C4-2B (cell line): ENCODE results near the gene TPBG.

Source experiments
- ZFX ChIP-seq: fragments of 450-650 bp; IDR thresholded peaks from 2 replicates; pipeline ENCODE4 v1.6.1; 2017
- TF ChIP-seq, protein P1 (sequence below): fragments of 450-650 bp; conservative IDR thresholded peaks from 2 replicates; pipeline ENCODE4 v1.5.1; 2017; ENCODE audit warnings: mild to moderate bottlenecking

DNA sequence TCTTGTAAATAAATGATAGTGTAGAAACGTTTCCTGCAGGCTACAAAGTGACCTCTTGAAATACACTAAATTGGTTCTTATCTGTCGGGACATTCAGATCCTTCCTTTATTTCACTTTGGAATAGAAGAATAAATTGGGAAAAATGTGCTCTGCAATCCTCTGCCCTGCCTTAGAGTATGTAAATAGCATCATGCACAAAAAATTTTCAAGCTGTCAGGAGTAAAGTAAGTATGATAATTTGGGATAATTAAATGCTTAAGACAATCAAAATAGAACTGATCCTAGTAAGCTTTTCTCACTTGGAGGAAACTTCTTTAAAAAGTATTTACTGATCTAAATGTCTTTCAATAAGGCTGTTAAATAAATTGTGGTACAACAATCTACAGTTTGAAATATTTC is 3.1 kb upstream of the TPBG start:
- TF ChIP-seq, protein P1, sequence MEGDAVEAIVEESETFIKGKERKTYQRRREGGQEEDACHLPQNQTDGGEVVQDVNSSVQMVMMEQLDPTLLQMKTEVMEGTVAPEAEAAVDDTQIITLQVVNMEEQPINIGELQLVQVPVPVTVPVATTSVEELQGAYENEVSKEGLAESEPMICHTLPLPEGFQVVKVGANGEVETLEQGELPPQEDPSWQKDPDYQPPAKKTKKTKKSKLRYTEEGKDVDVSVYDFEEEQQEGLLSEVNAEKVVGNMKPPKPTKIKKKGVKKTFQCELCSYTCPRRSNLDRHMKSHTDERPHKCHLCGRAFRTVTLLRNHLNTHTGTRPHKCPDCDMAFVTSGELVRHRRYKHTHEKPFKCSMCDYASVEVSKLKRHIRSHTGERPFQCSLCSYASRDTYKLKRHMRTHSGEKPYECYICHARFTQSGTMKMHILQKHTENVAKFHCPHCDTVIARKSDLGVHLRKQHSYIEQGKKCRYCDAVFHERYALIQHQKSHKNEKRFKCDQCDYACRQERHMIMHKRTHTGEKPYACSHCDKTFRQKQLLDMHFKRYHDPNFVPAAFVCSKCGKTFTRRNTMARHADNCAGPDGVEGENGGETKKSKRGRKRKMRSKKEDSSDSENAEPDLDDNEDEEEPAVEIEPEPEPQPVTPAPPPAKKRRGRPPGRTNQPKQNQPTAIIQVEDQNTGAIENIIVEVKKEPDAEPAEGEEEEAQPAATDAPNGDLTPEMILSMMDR = no peak
- TF ChIP-seq ZFX = no peak
